ENCODE measurements around the gene BCL10.

DNA sequence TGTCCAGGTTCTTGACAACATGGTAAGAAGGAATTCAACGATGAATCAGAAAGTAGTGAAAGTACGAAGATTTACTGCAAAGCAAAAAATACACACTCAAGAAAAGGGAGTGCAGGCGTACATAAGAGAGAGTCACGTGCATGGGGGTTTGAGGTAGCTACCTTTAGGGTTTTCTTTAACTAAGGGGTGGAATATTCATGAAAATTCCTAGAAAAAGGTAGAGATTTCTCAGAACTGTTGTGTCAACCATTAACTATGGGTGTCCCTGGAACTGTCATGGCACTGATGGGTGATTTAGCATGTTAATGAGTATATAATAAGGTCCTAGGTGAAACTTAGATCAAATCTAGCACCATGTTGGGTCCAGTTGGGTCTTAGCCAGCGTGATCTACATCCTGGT is 53.1 kb downstream of the BCL10 start:
- TF ChIP-seq CTCF (IDR thresholded peaks at IDR 0.05) (no peak), NFYB (CRISPR knock-in tag; conservative IDR thresholded peaks at IDR 0.05; ENCODE audit: low read depth) (no peak), ETV6 (CRISPR knock-in tag; IDR thresholded peaks at IDR 0.05) (no peak), ZNF121 (CRISPR knock-in tag; IDR thresholded peaks at IDR 0.05) (no peak)
- TF ChIP-seq, protein P1, sequence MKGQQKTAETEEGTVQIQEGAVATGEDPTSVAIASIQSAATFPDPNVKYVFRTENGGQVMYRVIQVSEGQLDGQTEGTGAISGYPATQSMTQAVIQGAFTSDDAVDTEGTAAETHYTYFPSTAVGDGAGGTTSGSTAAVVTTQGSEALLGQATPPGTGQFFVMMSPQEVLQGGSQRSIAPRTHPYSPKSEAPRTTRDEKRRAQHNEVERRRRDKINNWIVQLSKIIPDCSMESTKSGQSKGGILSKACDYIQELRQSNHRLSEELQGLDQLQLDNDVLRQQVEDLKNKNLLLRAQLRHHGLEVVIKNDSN (CRISPR knock-in tag; IDR thresholded peaks at IDR 0.05), result no peak

Data from WTC11 (cell line).